Measurements from ENCODE around the gene HAGHL.

The HAGHL gene

GRCh38 chr16:760545-761343, 33.8 kb downstream of the HAGHL start, which contains the start of gene MSLN:
Gene MSLN (plus strand): TSS chr16:760734. CDS start chr16:762681, 1,947 bp downstream.
- Histone ChIP-seq H2AFZ (ENCODE audit: low read depth, low read length) (no peak within 1 kb of the TSS), H3K27ac (ENCODE audit: low read length) (no peak within 1 kb of the TSS), H3K9me3 (ENCODE audit: insufficient read depth, low read length, severe bottlenecking) (no peaks in the 10 kb centered on the region), H3K36me3 (ENCODE audit: insufficient read depth, low read length) (no peaks in the 10 kb centered on the region), H3K79me2 (ENCODE audit: insufficient read depth, low read length) (no peaks in the 10 kb centered on the region), H3K4me3 (ENCODE audit: low read depth in 1 of 2, low read length in 2 of 2) (no peak within 1 kb of the TSS), H3K4me1 (ENCODE audit: insufficient read depth, low read length) (no peaks in the 10 kb centered on the region), H3K9ac (ENCODE audit: low read depth, low read length) (no peak within 1 kb of the TSS), H3K4me2 (ENCODE audit: insufficient read depth, low read length) (no peak within 1 kb of the TSS), H4K20me1 (ENCODE audit: insufficient read depth, low read length) (no peaks in the 10 kb centered on the region; the same call in 1 of the 2 replicates), H3K27me3 (ENCODE audit: insufficient read depth, low read length, poor library complexity) (no peaks in the 10 kb centered on the region)
- TF ChIP-seq, protein P1, sequence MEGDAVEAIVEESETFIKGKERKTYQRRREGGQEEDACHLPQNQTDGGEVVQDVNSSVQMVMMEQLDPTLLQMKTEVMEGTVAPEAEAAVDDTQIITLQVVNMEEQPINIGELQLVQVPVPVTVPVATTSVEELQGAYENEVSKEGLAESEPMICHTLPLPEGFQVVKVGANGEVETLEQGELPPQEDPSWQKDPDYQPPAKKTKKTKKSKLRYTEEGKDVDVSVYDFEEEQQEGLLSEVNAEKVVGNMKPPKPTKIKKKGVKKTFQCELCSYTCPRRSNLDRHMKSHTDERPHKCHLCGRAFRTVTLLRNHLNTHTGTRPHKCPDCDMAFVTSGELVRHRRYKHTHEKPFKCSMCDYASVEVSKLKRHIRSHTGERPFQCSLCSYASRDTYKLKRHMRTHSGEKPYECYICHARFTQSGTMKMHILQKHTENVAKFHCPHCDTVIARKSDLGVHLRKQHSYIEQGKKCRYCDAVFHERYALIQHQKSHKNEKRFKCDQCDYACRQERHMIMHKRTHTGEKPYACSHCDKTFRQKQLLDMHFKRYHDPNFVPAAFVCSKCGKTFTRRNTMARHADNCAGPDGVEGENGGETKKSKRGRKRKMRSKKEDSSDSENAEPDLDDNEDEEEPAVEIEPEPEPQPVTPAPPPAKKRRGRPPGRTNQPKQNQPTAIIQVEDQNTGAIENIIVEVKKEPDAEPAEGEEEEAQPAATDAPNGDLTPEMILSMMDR (IDR thresholded peaks at IDR 0.05; ENCODE audit: borderline replicate concordance, extremely low read depth, low read length, poor library complexity, severe bottlenecking), result no peak
- TF ChIP-seq EZH2 (IDR thresholded peaks at IDR 0.05; ENCODE audit: borderline replicate concordance, low read depth, low read length, severe bottlenecking), result no peak
- ATAC-seq (ENCODE audit: insufficient read depth, low read depth), result no peak
- no peak for DNase-seq

DNA sequence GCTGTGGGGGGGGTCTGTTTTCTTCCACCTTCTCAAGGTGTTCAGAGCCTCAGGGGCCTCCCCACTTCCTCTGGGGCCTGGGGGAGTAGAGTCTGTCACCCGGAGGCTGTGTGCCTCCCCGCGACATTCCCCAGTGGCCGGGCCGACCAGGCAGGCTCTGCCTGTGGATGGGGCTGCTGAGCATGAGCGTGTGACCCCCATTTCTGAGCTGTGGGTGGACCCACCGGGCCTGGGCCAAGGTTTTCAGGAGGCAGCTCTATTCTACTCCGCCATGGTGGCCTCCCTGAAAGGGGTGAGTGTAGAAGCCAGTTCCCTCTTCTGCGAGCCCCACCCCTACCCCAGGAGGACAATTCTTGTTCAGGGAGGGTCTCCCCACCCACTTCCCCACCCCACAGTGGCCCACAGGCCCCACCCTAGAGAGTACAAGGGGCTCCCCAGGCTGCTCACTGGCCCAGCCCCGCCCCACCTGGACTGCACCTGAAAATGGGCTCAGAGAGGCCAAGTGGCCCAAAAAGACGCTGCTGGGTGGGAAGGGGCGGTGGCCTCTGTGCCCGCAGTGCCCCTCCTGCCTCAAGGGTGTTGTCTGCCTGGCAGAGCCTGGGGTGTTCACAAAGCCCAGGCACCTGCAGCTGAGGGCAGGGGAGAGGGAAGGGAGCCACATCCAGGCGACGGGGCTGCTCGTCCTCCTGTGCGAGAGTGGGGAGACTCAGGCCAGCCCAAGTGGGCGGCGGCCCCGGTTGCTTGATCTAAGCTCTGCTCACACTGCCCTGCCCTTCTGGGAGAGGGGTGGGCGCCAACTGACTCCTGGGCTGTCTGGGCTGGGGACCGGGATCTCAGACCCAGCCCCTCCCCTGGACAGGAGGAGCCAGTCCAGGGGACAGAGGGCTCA, 35.0 kb downstream of the HAGHL start:
- TF ChIP-seq EZH2 (IDR thresholded peaks at IDR 0.05; ENCODE audit: borderline replicate concordance, low read depth, low read length, severe bottlenecking), result no peak
- TF ChIP-seq, protein P1 (IDR thresholded peaks at IDR 0.05; ENCODE audit: borderline replicate concordance, extremely low read depth, low read length, poor library complexity, severe bottlenecking), result no peak
- DNase-seq (no peak), ATAC-seq (ENCODE audit: insufficient read depth, low read depth) (no peak)
- Histone ChIP-seq H3K36me3 (ENCODE audit: insufficient read depth, low read length) (no peaks in the 10 kb centered on the region), H3K79me2 (ENCODE audit: insufficient read depth, low read length) (no peaks in the 10 kb centered on the region), H3K27me3 (ENCODE audit: insufficient read depth, low read length, poor library complexity) (no peaks in the 10 kb centered on the region), H3K4me3 (ENCODE audit: low read depth in 1 of 2, low read length in 2 of 2) (no peak overlapping the region), H3K27ac (ENCODE audit: low read length) (no peak overlapping the region), H3K4me1 (ENCODE audit: insufficient read depth, low read length) (no peaks in the 10 kb centered on the region), H3K9me3 (ENCODE audit: insufficient read depth, low read length, severe bottlenecking) (no peaks in the 10 kb centered on the region), H4K20me1 (ENCODE audit: insufficient read depth, low read length) (no peaks in the 10 kb centered on the region; the same call in 1 of the 2 replicates), H3K9ac (ENCODE audit: low read depth, low read length) (no peak overlapping the region), H2AFZ (ENCODE audit: low read depth, low read length) (no peak overlapping the region), H3K4me2 (ENCODE audit: insufficient read depth, low read length) (no peak overlapping the region)

- Histone ChIP-seq H3K27ac (ENCODE audit: low read length) (no peak overlapping the region), H3K27me3 (ENCODE audit: insufficient read depth, low read length, poor library complexity) (no peaks in the 10 kb centered on the region), H2AFZ (ENCODE audit: low read depth, low read length) (no peak overlapping the region), H3K4me3 (ENCODE audit: low read depth in 1 of 2, low read length in 2 of 2) (no peak overlapping the region), H3K9ac (ENCODE audit: low read depth, low read length) (no peak overlapping the region), H4K20me1 (ENCODE audit: insufficient read depth, low read length) (no peaks in the 10 kb centered on the region; the same call in 1 of the 2 replicates), H3K36me3 (ENCODE audit: insufficient read depth, low read length) (no peaks in the 10 kb centered on the region), H3K4me1 (ENCODE audit: insufficient read depth, low read length) (no peaks in the 10 kb centered on the region), H3K4me2 (ENCODE audit: insufficient read depth, low read length) (no peak overlapping the region), H3K79me2 (ENCODE audit: insufficient read depth, low read length) (no peaks in the 10 kb centered on the region), H3K9me3 (ENCODE audit: insufficient read depth, low read length, severe bottlenecking) (no peaks in the 10 kb centered on the region)
- no peak for ATAC-seq (ENCODE audit: insufficient read depth, low read depth)
- DNase-seq, result no peak
- TF ChIP-seq EZH2 (IDR thresholded peaks at IDR 0.05; ENCODE audit: borderline replicate concordance, low read depth, low read length, severe bottlenecking), result no peak
- TF ChIP-seq, protein P1 (IDR thresholded peaks at IDR 0.05; ENCODE audit: borderline replicate concordance, extremely low read depth, low read length, poor library complexity, severe bottlenecking), result no peak
Observed at GRCh38 chr16:762595-763268, 35.8 kb downstream of the HAGHL start.
